GM19240 (cell line): ENCODE results near the gene P2RY4.
"Not testable (repeated sequence)": the region's sequence is repeated elsewhere in the genome, so short reads cannot be mapped to it uniquely, and the experiment has no call there.

Source experiments
- DNase-seq: peaks from one replicate; pipeline ENCODE4 v3.0.0; 2011; ENCODE audit warnings: low spot score; ENCODE audit not compliant: insufficient read length

The P2RY4 gene

GRCh38 chrX:70260104-70260503 lies at the start of gene P2RY4:
Gene P2RY4, minus strand, starts transcription at chrX:70260204. Its CDS starts 580 bp downstream, at chrX:70259624.
- no peak for DNase-seq

GRCh38 chrX:70301716-70302115 lies 41.7 kb upstream of the P2RY4 start:
- no peak for DNase-seq

- DNase-seq = no peak
These were observed 33.6 kb upstream of the P2RY4 start for GRCh38 chrX:70293621-70294020.

- no peak for DNase-seq
These were observed 32.8 kb upstream of the P2RY4 start for GRCh38 chrX:70292788-70293187.

- peak; percentile 88 for DNase-seq
These were observed 30.1 kb upstream of the P2RY4 start, which contains the start of the genes KIF4A and PDZD11 for GRCh38 chrX:70289793-70290770. Gene KIF4A, plus strand, starts transcription at chrX:70290104. Its CDS starts 355 bp downstream, at chrX:70290459. Gene PDZD11, minus strand, starts transcription at chrX:70289927. Its CDS starts 586 bp downstream, at chrX:70289341.

GRCh38 chrX:70289168-70289792 lies 29.3 kb upstream of the P2RY4 start:
- DNase-seq = no peak

GRCh38 chrX:70281951-70282350 lies 21.9 kb upstream of the P2RY4 start, which contains the start of gene RAB41:
Gene RAB41, plus strand, starts transcription at chrX:70282172. Its CDS starts 46 bp downstream, at chrX:70282218.
- no peak for DNase-seq

GRCh38 chrX:70280573-70280972 lies 20.6 kb upstream of the P2RY4 start:
- no peak for DNase-seq

GRCh38 chrX:70279081-70279480 lies 19.1 kb upstream of the P2RY4 start:
- DNase-seq = no peak

GRCh38 chrX:70274029-70274428 lies 14.0 kb upstream of the P2RY4 start:
- not testable (repeated sequence) for DNase-seq

- DNase-seq = no peak
These were observed 8.0 kb upstream of the P2RY4 start, which contains the start of gene ARR3 for GRCh38 chrX:70268034-70268433. Gene ARR3, plus strand, starts transcription at chrX:70268334. Its CDS starts 1,052 bp downstream, at chrX:70269386.

- no peak for DNase-seq
These were observed 4.8 kb upstream of the P2RY4 start for GRCh38 chrX:70264784-70265183.

GRCh38 chrX:70262952-70263567 lies 3.1 kb upstream of the P2RY4 start:
- peak; percentile 8 for DNase-seq

- no peak for DNase-seq
These were observed 2.3 kb downstream of the P2RY4 start for GRCh38 chrX:70257423-70258288.

GRCh38 chrX:70255452-70255851 lies 4.6 kb downstream of the P2RY4 start:
- DNase-seq = no peak

GRCh38 chrX:70254909-70255308 lies 5.1 kb downstream of the P2RY4 start:
- DNase-seq = no peak

- no peak for DNase-seq
These were observed 6.0 kb downstream of the P2RY4 start for GRCh38 chrX:70254063-70254400.

- no peak for DNase-seq
These were observed 6.5 kb downstream of the P2RY4 start for GRCh38 chrX:70253377-70254062.

GRCh38 chrX:70252491-70252890 lies 7.5 kb downstream of the P2RY4 start:
- DNase-seq = no peak

- no peak for DNase-seq
These were observed 12.8 kb downstream of the P2RY4 start for GRCh38 chrX:70247252-70247651.
